A549 treated with ZK216348 at 1 μM for 4 hours (cell line): ENCODE measurements around the gene BTNL2. TPM values are rescaled to one million over a fixed set of nuclear protein-coding genes. Genes with fewer than 3 reads are reported as not detected.

ENCODE experiments used
- total RNA-seq: library from RNA; stranded (reverse); fragments of 200-300 nt; extraction: Qiagen RNA extraction; gene quantifications from 5 replicates; pipeline ENCODE4 v1.2.3, GENCODE V29; 2022; ENCODE audit warnings: low read depth

BTNL2 gene
- not detected in 5 replicates for total RNA-seq

GRCh38 chr6:32406857-32407256 lies at the start of gene BTNL2:
TSS of gene BTNL2 (minus strand) at chr6:32407181. CDS start at chr6:32407123, 58 bp downstream.

GRCh38 chr6:32439602-32440214 lies 32.7 kb upstream of the BTNL2 start, which contains the start of gene HLA-DRA:
TSS of gene HLA-DRA (plus strand) at chr6:32439887. CDS start at chr6:32439951, 64 bp downstream.

GRCh38 chr6:32371803-32372202 lies 35.2 kb downstream of the BTNL2 start, which contains the start of gene TSBP1:
TSS of gene TSBP1 (minus strand) at chr6:32371903. CDS start at chr6:32371706, 197 bp downstream.

Other genes starting within 250 kb of the BTNL2 start
- gene EGFL8, start 242.6 kb downstream of the BTNL2 start, total RNA-seq: 1.3 to 1.9 TPM (median 1.7 TPM) in 5 replicates
- gene AGPAT1, start 231.1 kb downstream of the BTNL2 start, total RNA-seq: 29.1 to 41.4 TPM (median 40.8 TPM) in 5 replicates
- 32.5 to 48.7 TPM (median 45.6 TPM) in 5 replicates for gene RNF5, start 228.8 kb downstream of the BTNL2 start, total RNA-seq
- 1.5 to 3.1 TPM (median 2.6 TPM) in 5 replicates for gene AGER, start 222.9 kb downstream of the BTNL2 start, total RNA-seq
- 13.2 to 19.5 TPM (median 17.7 TPM) in 5 replicates for gene PBX2, start 217.0 kb downstream of the BTNL2 start, total RNA-seq
- 0.16 to 0.88 TPM (median 0.40 TPM) in 5 replicates for gene GPSM3, start 214.5 kb downstream of the BTNL2 start, total RNA-seq
- 0.42 to 0.88 TPM (median 0.63 TPM) in 5 replicates for gene NOTCH4, start 183.1 kb downstream of the BTNL2 start, total RNA-seq
- not detected in 5 replicates for gene TSBP1, start 35.3 kb downstream of the BTNL2 start, total RNA-seq
- gene HLA-DRA, start 32.7 kb upstream of the BTNL2 start, total RNA-seq: not detected in 5 replicates
- not detected in 5 replicates for gene HLA-DRB5, start 123.1 kb upstream of the BTNL2 start, total RNA-seq
- not detected in 5 replicates for gene HLA-DRB1, start 182.7 kb upstream of the BTNL2 start, total RNA-seq
- not detected in 5 replicates for gene HLA-DQA1, start 230.2 kb upstream of the BTNL2 start, total RNA-seq